ENCODE measurements around the gene GSTM3. TPM values are rescaled to one million over a fixed set of nuclear protein-coding genes. Genes with fewer than 3 reads are reported as not detected.

GSTM3 gene
- total RNA-seq, 1 donor: 96.0 TPM

DNA sequence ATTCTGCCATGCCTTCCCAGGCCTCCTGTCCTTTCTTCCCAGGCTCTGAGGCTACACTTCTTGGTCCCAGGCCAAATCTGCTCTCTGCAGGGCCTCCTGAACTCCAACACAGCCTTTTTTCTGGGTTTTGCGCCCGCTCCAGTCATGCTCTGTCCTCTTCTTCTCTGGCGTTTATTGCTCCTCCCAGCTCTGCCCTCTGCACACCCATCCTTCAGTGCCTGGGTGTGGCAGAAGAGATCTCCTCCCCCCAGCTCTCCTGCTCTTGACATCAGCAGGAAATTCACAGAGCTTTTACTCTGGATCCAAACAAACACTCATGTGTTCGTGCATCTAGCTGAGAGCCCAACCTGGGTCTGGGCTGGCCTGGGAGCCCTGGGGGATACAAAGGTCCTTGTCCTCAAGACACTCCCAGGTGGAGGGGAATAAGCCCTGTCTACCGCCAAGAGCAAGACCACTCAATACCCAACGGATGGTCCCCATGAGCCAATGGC is 45.7 kb upstream of the GSTM3 start:
- TF ChIP-seq, protein P1, sequence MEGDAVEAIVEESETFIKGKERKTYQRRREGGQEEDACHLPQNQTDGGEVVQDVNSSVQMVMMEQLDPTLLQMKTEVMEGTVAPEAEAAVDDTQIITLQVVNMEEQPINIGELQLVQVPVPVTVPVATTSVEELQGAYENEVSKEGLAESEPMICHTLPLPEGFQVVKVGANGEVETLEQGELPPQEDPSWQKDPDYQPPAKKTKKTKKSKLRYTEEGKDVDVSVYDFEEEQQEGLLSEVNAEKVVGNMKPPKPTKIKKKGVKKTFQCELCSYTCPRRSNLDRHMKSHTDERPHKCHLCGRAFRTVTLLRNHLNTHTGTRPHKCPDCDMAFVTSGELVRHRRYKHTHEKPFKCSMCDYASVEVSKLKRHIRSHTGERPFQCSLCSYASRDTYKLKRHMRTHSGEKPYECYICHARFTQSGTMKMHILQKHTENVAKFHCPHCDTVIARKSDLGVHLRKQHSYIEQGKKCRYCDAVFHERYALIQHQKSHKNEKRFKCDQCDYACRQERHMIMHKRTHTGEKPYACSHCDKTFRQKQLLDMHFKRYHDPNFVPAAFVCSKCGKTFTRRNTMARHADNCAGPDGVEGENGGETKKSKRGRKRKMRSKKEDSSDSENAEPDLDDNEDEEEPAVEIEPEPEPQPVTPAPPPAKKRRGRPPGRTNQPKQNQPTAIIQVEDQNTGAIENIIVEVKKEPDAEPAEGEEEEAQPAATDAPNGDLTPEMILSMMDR (IDR thresholded peaks at IDR 0.05; ENCODE audit: insufficient read depth, low read length): no peak
- DNase-seq (ENCODE audit: low read depth): peak; percentile 27
- no peak overlapping the region for H3K4me3 ChIP-seq (ENCODE audit: low read depth, low read length)

- TF ChIP-seq, protein P1 (IDR thresholded peaks at IDR 0.05; ENCODE audit: insufficient read depth, low read length): no peak
- H3K4me3 ChIP-seq (ENCODE audit: low read depth, low read length): no peak overlapping the region
- no peak for DNase-seq (ENCODE audit: low read depth)
Measured at GRCh38 chr1:109786112-109786480, 45.3 kb upstream of the GSTM3 start.

- no peak for DNase-seq (ENCODE audit: low read depth)
- no peak overlapping the region for H3K4me3 ChIP-seq (ENCODE audit: low read depth, low read length)
- TF ChIP-seq, protein P1 (IDR thresholded peaks at IDR 0.05; ENCODE audit: insufficient read depth, low read length): no peak
Measured at GRCh38 chr1:109785446-109786111, 44.7 kb upstream of the GSTM3 start.

DNA sequence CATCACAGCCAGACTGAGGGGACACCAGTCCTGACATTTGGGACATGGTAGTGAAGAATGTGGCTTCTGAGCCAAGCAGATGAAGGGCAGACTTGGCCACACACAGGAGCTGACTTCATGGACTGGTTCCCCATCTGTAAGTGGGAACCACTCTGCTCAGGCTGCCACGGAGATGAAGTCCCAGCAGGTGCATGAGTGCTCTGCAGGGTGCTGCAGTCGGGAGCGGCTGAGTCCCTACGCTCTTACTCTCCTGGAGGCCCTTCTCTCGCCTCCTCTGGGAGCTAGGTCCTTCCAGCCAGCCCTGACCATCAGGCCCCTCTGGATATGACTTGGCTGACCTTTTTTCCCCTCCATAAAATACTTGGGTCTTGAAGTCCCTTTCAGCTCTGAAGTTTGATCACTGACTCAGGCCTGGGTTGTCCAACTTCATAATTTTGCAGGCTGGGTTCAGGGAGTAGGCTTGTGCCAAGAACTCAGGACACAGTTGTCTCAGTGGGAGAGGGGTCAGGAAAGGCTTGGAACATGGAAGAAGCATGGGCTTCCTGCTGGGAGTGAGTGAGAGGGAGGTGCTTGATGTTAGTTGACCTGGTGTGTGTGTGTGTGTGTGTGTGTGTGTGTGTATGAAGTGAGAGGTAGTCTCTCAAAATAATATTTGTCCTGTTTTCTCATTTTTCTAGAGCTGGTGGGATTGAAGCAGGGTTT is 43.9 kb upstream of the GSTM3 start:
- no peak for DNase-seq (ENCODE audit: low read depth)
- H3K4me3 ChIP-seq (ENCODE audit: low read depth, low read length): no peak overlapping the region
- TF ChIP-seq, protein P1 (IDR thresholded peaks at IDR 0.05; ENCODE audit: insufficient read depth, low read length): no peak

DNA sequence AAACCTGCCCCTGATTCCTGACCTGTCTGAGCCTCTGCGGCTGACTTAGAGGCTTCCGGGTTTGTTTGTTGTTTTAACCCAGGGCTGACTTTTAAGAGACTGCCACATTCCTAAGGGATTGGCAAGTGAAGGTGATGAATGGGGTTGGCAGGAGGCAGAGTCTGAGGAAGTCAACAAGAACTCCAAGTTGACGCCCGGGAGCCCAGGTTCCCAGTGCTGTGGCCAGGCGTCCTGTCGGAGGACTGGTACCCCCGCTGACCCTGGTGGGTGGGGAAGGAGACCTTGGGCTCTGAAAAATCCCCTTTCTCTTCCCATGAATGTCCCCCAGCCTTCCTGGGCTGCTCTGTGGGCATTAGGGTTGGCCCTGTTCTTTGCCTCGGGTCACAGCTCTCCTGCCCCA is 42.6 kb upstream of the GSTM3 start:
- TF ChIP-seq, protein P1 (IDR thresholded peaks at IDR 0.05; ENCODE audit: insufficient read depth, low read length): no peak

DNA sequence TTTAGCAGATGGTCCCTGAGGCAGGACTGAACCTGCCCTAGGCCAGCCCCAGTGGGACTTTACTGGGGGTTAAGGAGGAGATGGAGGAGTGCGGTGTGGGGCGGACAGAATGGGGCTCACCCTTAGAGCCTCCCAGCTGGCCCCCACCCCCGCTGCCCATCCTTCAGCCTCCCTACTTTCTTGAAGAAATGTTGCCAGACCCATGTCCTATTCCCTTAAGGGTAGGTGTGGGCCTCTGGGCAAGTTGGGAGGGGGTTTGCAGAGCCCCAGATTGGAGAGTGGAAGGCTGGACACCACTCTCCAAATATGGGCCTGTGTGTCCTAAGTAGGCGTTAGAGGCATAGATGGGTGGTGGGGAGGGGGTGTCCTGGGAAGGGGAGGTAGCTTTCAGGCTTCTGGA is 42.1 kb upstream of the GSTM3 start:
- no peak overlapping the region for H3K4me3 ChIP-seq (ENCODE audit: low read depth, low read length)
- TF ChIP-seq, protein P1 (IDR thresholded peaks at IDR 0.05; ENCODE audit: insufficient read depth, low read length): no peak
- no peak for DNase-seq (ENCODE audit: low read depth)

More for the DNA sequence above, 42.6 kb upstream of the GSTM3 start:
- no peak overlapping the region for H3K4me3 ChIP-seq (ENCODE audit: low read depth, low read length)
- DNase-seq (ENCODE audit: low read depth): peak; percentile 84

All from fibroblast of the aortic adventitia (primary cell).